VCaP (cell line): ENCODE data around the gene FCGR3B.
"Not testable (repeated sequence)": the region's sequence is repeated elsewhere in the genome, so short reads cannot be mapped to it uniquely, and the experiment has no call there.

Experiments
- H3K27ac ChIP-seq: fragments of 450-650 bp; 2 replicates; pipeline ENCODE4 v1.5.1; 2017
- CTCF ChIP-seq: fragments of 450-650 bp; conservative IDR thresholded peaks from 2 replicates; pipeline ENCODE4 v1.5.1; 2017; ENCODE audit warnings: mild to moderate bottlenecking, moderate library complexity

FCGR3B gene

GRCh38 chr1:161631076-161631475 lies at the start of gene FCGR3B:
Gene FCGR3B, minus strand, starts transcription at chr1:161631176. Its CDS starts 82 bp downstream, at chr1:161631094.
- no peak for TF ChIP-seq CTCF
- no peak within 1 kb of the TSS for H3K27ac ChIP-seq

GRCh38 chr1:161678500-161678899 lies 47.5 kb upstream of the FCGR3B start:
- no peak for TF ChIP-seq CTCF
- H3K27ac ChIP-seq = no peak overlapping the region

- no peak for TF ChIP-seq CTCF
- H3K27ac ChIP-seq = no peak overlapping the region
Observed at GRCh38 chr1:161676958-161677689, 46.1 kb upstream of the FCGR3B start.

- no peak overlapping the region for H3K27ac ChIP-seq
- no peak for TF ChIP-seq CTCF
Observed at GRCh38 chr1:161676441-161676840, 45.5 kb upstream of the FCGR3B start.

- not testable (repeated sequence) for H3K27ac ChIP-seq
Observed at GRCh38 chr1:161674908-161675307, 43.9 kb upstream of the FCGR3B start.

GRCh38 chr1:161674447-161674846 lies 43.5 kb upstream of the FCGR3B start:
- not testable (repeated sequence) for H3K27ac ChIP-seq

GRCh38 chr1:161673437-161673836 lies 42.5 kb upstream of the FCGR3B start:
- not testable (repeated sequence) for H3K27ac ChIP-seq

- not testable (repeated sequence) for H3K27ac ChIP-seq
Observed at GRCh38 chr1:161671045-161672020, 40.4 kb upstream of the FCGR3B start.

GRCh38 chr1:161664689-161665088 lies 33.7 kb upstream of the FCGR3B start:
- not testable (repeated sequence) for H3K27ac ChIP-seq

GRCh38 chr1:161663569-161663968 lies 32.6 kb upstream of the FCGR3B start:
- H3K27ac ChIP-seq = not testable (repeated sequence)

GRCh38 chr1:161662684-161663339 lies 31.8 kb upstream of the FCGR3B start, which contains the start of gene FCGR2B:
Gene FCGR2B, plus strand, starts transcription at chr1:161663143. Its CDS starts 99 bp downstream, at chr1:161663242.
- H3K27ac ChIP-seq = not testable (repeated sequence)

GRCh38 chr1:161661660-161662311 lies 30.8 kb upstream of the FCGR3B start:
- H3K27ac ChIP-seq = not testable (repeated sequence)

- H3K27ac ChIP-seq = not testable (repeated sequence)
Observed at GRCh38 chr1:161658524-161658923, 27.5 kb upstream of the FCGR3B start.

GRCh38 chr1:161653971-161654370 lies 23.0 kb upstream of the FCGR3B start:
- not testable (repeated sequence) for H3K27ac ChIP-seq

- not testable (repeated sequence) for H3K27ac ChIP-seq
Observed at GRCh38 chr1:161653541-161653940, 22.6 kb upstream of the FCGR3B start.
